Panc1 (cell line): ENCODE data around the gene MPPE1.

ENCODE experiments used
- POLR2AphosphoS5 ChIP-seq: IDR thresholded peaks from 2 replicates; pipeline ENCODE4 v1.6.1; 2012; ENCODE audit warnings: mild to moderate bottlenecking, low read depth, low read length, moderate library complexity
- TF ChIP-seq, protein P1 (sequence below): fragments of 450-650 bp; IDR thresholded peaks from 2 replicates; pipeline ENCODE4 v1.5.1; 2017; ENCODE audit warnings: mild to moderate bottlenecking

DNA sequence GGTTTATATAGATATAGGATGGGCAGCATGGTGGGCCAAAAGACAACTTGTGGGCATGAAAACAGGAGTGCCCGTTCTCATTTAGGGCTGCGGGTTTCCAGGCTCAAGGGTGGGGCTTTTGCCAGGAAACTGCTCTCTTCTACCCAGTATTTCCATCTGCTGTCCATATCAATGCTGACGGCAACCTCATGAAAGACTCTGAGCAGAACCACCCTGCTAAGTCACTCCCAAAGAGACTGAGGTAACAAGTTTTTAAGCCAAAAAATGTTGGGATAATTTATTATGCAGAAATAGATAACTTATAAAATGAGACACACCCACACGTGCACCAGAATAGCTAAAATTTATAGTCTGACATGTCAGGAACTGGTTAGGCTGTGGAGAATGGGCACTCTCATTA, 36.1 kb upstream of the MPPE1 start:
- TF ChIP-seq POLR2AphosphoS5: no peak
- TF ChIP-seq, protein P1, sequence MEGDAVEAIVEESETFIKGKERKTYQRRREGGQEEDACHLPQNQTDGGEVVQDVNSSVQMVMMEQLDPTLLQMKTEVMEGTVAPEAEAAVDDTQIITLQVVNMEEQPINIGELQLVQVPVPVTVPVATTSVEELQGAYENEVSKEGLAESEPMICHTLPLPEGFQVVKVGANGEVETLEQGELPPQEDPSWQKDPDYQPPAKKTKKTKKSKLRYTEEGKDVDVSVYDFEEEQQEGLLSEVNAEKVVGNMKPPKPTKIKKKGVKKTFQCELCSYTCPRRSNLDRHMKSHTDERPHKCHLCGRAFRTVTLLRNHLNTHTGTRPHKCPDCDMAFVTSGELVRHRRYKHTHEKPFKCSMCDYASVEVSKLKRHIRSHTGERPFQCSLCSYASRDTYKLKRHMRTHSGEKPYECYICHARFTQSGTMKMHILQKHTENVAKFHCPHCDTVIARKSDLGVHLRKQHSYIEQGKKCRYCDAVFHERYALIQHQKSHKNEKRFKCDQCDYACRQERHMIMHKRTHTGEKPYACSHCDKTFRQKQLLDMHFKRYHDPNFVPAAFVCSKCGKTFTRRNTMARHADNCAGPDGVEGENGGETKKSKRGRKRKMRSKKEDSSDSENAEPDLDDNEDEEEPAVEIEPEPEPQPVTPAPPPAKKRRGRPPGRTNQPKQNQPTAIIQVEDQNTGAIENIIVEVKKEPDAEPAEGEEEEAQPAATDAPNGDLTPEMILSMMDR: no peak
